GM13976 (cell line): ENCODE data around the gene ANKRD66.

ENCODE experiments used
- DNase-seq: peaks from one replicate; pipeline ENCODE4 v3.0.0; 2012; ENCODE audit warnings: low spot score
- in situ Hi-C: fragments of 300-500 bp; cut with MboI; formaldehyde crosslinking; loops from one replicate; pipeline ENCODE4 v1.12.0; 2022; ENCODE audit warnings: low sequenced_read_pairs, mixed read lengths, inconsistent platforms; ENCODE audit not compliant: unreplicated experiment
- TF ChIP-seq, protein P1 (sequence below): IDR thresholded peaks from 2 replicates; pipeline ENCODE4 v1.5.1; 2012; ENCODE audit warnings: borderline replicate concordance, mild to moderate bottlenecking; ENCODE audit not compliant: insufficient read depth; ENCODE audit errors: extremely low read depth, missing control alignments, control extremely low read depth

Gene ANKRD66

DNA sequence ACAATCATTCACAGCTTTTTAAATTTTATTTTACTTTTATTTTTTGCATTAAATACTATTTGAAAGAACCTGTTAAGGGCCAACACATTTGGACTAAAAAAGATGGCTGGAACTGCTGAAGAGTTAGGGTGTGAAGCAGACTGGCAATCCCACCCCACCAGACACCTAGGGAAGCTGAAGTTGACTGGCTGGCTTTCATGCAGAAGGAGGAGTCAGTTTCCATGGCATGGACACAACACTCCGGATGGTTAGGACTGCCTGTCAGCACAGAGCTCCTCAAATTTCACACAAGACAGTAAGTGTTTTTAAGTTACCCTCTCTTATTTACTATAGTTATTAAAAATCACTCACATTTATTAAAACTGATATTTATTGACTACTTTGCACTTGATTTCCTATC lies at the start of gene ANKRD66:
TSS of gene ANKRD66 (plus strand) at position 238 of the 400 bp plus-strand sequence. CDS start 5,016 bp downstream, outside the sequence.
- TF ChIP-seq, protein P1, sequence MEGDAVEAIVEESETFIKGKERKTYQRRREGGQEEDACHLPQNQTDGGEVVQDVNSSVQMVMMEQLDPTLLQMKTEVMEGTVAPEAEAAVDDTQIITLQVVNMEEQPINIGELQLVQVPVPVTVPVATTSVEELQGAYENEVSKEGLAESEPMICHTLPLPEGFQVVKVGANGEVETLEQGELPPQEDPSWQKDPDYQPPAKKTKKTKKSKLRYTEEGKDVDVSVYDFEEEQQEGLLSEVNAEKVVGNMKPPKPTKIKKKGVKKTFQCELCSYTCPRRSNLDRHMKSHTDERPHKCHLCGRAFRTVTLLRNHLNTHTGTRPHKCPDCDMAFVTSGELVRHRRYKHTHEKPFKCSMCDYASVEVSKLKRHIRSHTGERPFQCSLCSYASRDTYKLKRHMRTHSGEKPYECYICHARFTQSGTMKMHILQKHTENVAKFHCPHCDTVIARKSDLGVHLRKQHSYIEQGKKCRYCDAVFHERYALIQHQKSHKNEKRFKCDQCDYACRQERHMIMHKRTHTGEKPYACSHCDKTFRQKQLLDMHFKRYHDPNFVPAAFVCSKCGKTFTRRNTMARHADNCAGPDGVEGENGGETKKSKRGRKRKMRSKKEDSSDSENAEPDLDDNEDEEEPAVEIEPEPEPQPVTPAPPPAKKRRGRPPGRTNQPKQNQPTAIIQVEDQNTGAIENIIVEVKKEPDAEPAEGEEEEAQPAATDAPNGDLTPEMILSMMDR: no peak
- in situ Hi-C loops: no loop called here
- no peak for DNase-seq

DNA sequence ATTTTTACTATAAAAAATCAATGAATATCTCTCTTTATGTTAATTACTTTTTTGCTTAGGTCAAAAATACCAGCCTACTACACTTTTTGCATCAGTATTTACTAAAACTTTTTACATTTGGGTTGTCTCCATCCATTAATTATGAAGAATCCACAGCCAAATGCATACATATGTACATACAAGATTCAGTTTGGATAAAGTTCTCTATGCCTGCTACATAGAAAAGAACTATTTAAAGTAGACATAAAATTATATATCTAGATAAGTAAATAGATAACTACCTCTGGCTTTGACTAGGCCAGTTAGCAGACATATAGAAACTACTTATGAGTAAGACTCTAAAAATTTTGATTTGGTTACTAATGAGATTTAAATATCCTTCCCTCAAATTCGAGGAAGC lies 46.8 kb upstream of the ANKRD66 start:
- DNase-seq: no peak
- in situ Hi-C loops: no loop called here
- TF ChIP-seq, protein P1: no peak

DNA sequence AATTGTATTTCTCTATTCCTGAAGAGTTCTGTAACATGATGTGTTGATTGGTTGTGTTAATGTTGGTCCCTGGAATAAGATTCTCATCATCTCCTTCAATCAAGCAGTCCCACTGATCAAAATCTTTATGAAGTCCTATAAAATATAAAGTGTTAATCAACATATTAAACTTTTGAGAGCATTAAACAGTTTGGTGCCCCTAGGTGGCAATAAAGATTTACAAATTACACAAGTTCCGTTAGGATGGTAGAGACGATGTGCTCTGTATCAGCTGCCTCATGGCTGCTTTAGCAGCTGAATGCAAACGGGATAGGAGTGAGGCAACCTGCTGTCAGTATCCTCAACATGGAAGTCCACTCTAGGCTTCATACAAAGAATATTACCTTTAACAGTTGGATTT lies 42.2 kb upstream of the ANKRD66 start:
- in situ Hi-C loops: no loop called here
- TF ChIP-seq, protein P1: no peak
- DNase-seq: no peak

DNA sequence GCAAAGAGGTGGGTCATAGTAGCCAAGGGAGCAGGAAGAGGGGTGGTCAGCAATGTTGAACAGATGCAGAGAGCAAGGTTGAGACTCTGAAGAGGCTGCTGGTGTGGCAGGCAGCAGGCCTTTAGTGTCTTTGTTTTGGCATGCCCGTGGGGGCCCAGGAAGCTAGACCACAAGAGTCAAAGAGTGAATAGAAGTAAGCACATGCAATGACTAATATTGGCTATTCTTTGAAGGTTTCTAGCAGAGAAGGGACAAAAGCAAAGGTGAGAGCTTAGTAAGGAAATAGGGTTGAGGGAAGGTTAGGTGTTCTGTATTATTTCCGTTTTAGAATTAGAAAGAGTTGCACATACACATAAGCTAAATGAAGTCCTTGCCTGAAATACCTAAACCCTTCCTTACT lies 40.3 kb upstream of the ANKRD66 start:
- in situ Hi-C loops: no loop called here
- no peak for DNase-seq

DNA sequence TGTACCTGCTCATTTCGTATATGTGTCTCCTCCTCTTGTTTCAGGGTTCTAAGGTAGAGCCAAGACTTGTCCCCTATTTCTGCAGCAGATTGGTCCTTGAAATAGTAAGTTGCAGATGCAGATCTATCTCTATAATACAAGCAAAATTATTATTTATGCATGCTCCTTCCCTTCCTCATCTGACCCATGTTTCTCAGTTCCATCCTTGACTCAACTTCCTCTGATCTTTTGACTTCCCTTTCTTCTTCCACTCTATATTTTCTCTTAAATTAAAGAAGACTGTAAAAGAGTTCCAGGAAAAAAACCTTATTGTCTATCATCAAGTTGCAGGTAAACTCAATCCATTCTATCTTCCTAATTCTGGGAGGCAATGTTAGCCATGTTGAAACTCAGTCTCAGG lies 35.2 kb upstream of the ANKRD66 start:
- TF ChIP-seq, protein P1: no peak
- in situ Hi-C loops: no loop called here
- no peak for DNase-seq

More for the DNA sequence above, 40.3 kb upstream of the ANKRD66 start:
- TF ChIP-seq, protein P1: no peak

DNA sequence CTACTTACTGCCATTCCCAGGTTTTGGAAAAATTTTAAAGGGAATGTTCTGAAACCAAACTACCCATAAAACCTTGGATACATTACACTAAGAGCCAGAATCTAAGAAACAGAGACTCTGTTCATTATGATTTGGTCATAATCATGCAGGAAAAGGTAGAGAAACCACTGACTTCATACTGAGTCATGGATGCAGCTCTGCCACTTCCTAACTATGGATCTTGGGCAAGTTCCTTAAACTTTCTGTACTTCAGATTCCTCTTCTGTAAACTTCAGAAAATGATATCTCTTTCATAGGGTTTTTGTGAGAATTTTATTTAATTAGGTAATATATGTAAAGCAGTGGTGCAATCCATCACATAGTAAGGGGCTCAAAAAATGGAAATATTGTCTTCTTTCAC lies 31.6 kb upstream of the ANKRD66 start:
- in situ Hi-C loops: no loop called here
- no peak for DNase-seq
- TF ChIP-seq, protein P1: no peak

DNA sequence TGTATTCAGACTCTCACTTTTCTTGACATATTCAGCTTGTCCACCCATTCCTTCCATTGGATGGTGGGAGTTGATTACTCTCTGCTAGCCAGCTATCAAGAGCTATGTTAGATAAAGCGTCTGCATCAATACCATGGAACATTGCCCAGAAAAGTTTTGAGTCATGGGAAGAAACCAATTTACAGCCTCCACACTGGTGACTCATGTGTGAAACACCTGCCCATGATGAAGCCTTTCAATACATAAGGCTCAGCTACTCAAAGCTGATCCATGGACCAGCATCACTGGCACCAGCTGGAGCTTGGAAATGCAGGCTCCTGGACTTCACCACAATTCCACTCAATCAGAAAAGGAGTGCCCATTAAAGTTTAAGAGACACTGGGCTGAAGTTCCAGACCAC lies 27.6 kb upstream of the ANKRD66 start:
- TF ChIP-seq, protein P1: no peak
- no peak for DNase-seq
- in situ Hi-C loops: no loop called here
